ENCODE results near the gene TNFSF10.

DNA sequence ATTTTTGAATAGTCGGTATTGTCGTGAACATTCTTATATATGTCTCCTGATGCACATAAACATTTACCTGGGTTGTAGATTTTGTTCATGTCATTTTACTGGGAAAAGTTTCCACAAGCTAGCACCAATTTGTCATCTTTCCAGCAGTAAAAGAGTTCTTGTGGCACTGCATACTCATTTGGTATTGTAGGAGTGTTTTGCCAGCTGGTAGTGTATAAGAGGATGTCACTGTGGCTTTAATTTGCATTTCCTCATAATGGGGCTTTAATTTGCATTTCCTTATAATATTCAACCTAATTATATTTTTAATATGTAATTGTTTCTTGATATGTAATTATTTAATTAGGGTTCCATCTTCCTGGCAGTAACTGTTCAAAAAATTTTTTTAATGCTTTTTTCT, 21.2 kb upstream of the TNFSF10 start:
- TF ChIP-seq CTCF (conservative IDR thresholded peaks at IDR 0.05; ENCODE audit: low read length) (no peak), EZH2phosphoT487 (IDR thresholded peaks at IDR 0.05; ENCODE audit: borderline replicate concordance, low read depth, low read length) (no peak)

Data from OCI-LY7 (cell line).